GM13976 (cell line): Measurements from ENCODE around the gene SYNGR3.

Experiments used
- DNase-seq: peaks from one replicate; pipeline ENCODE4 v3.0.0; 2012; ENCODE audit warnings: low spot score
- CTCF ChIP-seq: IDR thresholded peaks from 2 replicates; pipeline ENCODE4 v1.5.1; 2012; ENCODE audit warnings: borderline replicate concordance, mild to moderate bottlenecking; ENCODE audit not compliant: insufficient read depth; ENCODE audit errors: extremely low read depth, missing control alignments, control extremely low read depth
- in situ Hi-C: fragments of 300-500 bp; cut with MboI; formaldehyde crosslinking; loops from one replicate; pipeline ENCODE4 v1.12.0; 2022; ENCODE audit warnings: low sequenced_read_pairs, mixed read lengths, inconsistent platforms; ENCODE audit not compliant: unreplicated experiment

Gene SYNGR3

DNA sequence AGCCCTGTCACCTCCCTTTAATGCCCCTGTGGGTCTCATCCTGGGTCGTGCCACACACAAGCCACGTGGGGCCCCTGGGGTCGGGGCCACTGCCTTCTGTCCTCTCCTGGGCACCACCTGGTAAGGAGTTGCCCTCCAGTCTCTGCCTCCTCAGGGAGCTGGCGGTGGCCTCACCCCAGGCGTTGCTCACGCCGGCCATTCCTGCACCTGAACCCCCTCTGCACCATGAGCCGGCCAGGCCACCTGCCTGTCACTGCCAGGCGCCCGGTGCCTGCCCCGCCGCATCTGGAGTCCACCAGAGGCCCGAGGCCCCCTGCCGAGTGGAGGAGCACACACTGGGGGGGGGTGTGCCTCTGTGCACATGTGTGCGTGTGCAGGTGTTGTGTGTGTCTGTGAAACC, 47.3 kb downstream of the SYNGR3 start:
- DNase-seq = no peak
- in situ Hi-C loops = no loop called here
- TF ChIP-seq CTCF = no peak

GRCh38 chr16:2037647-2038381, 48.0 kb downstream of the SYNGR3 start:
- in situ Hi-C loops = no loop called here
- no peak for DNase-seq
- no peak for TF ChIP-seq CTCF

- in situ Hi-C loops = no loop called here
- no peak for DNase-seq
- TF ChIP-seq CTCF = no peak
Measured at GRCh38 chr16:2038382-2039231, 48.8 kb downstream of the SYNGR3 start.

GRCh38 chr16:2039274-2040031, 49.7 kb downstream of the SYNGR3 start:
- in situ Hi-C loops = no loop called here
- no peak for TF ChIP-seq CTCF
- no peak for DNase-seq

GRCh38 chr16:2040041-2040786, 50.4 kb downstream of the SYNGR3 start:
- no peak for TF ChIP-seq CTCF
- DNase-seq = no peak
- in situ Hi-C loops = no loop called here
